GM23248 (cell line): ENCODE measurements around the gene U2AF1. TPM values are rescaled to one million over a fixed set of nuclear protein-coding genes. Genes with fewer than 3 reads are reported as not detected.
"Not testable (repeated sequence)": the region's sequence is repeated elsewhere in the genome, so short reads cannot be mapped to it uniquely, and the experiment has no call there.

Source experiments
- DNase-seq: peaks from one replicate; pipeline ENCODE4 v3.0.0-alpha.2; 2015
- H2AFZ ChIP-seq: fragments of 200-600 bp; sonication (generic); 2 replicates; pipeline ENCODE4 v1.6.1; 2016; ENCODE audit warnings: antibody characterized with exemption
- H3F3A ChIP-seq: fragments of 200-600 bp; sonication (generic); 2 replicates; pipeline ENCODE4 v1.6.1; 2016; ENCODE audit warnings: mild to moderate bottlenecking, antibody characterized with exemption, mixed run types; ENCODE audit not compliant: insufficient read depth
- H3K27ac ChIP-seq: fragments of 200-600 bp; sonication (generic); 2 replicates; pipeline ENCODE4 v1.5.1; 2016; ENCODE audit warnings: mild to moderate bottlenecking
- H3K27me3 ChIP-seq: fragments of 200-600 bp; sonication (generic); replicated peaks from 2 replicates; pipeline ENCODE4 v1.6.1; 2016; ENCODE audit warnings: mild to moderate bottlenecking; ENCODE audit not compliant: insufficient read depth
- H3K36me3 ChIP-seq: fragments of 200-600 bp; sonication (generic); 2 replicates; pipeline ENCODE4 v1.6.1; 2016; ENCODE audit warnings: low read depth, mild to moderate bottlenecking
- H3K4me1 ChIP-seq: fragments of 200-600 bp; sonication (generic); 2 replicates; pipeline ENCODE4 v1.6.1; 2016; ENCODE audit warnings: mild to moderate bottlenecking; ENCODE audit not compliant: insufficient read depth
- H3K4me2 ChIP-seq: fragments of 200-600 bp; sonication (generic); one replicate; pipeline ENCODE4 v1.6.1; 2016; ENCODE audit warnings: mild to moderate bottlenecking; ENCODE audit not compliant: unreplicated experiment
- H3K4me3 ChIP-seq: fragments of 200-600 bp; sonication (generic); 2 replicates; pipeline ENCODE4 v1.5.1; 2016; ENCODE audit warnings: mild to moderate bottlenecking
- H3K79me2 ChIP-seq: fragments of 200-600 bp; sonication (generic); 2 replicates; pipeline ENCODE4 v1.6.1; 2016; ENCODE audit warnings: mild to moderate bottlenecking; ENCODE audit not compliant: insufficient read depth
- H3K9ac ChIP-seq: fragments of 200-600 bp; sonication (generic); 2 replicates; pipeline ENCODE4 v1.6.1; 2016; ENCODE audit warnings: mild to moderate bottlenecking
- H3K9me2 ChIP-seq: fragments of 200-600 bp; sonication (generic); 2 replicates; pipeline ENCODE4 v1.6.1; 2016; ENCODE audit warnings: mixed run types, mild to moderate bottlenecking, moderate library complexity; ENCODE audit not compliant: insufficient read depth
- H3K9me3 ChIP-seq: fragments of 200-600 bp; sonication (generic); one replicate; pipeline ENCODE4 v1.6.1; 2017; ENCODE audit warnings: low read depth
- H4K20me1 ChIP-seq: fragments of 200-600 bp; sonication (generic); 2 replicates; pipeline ENCODE4 v1.6.0; 2016; ENCODE audit not compliant: insufficient read depth
- WGBS, 2 experiments: methylation state at CpG; one replicate each; pipeline ENCODE4 v1.1.6; 2015 to 2017; ENCODE audit warnings: low lambda C conversion rate in 2 of 2, low coverage in 1 of 2; ENCODE audit errors: missing lambda C conversion rate in 2 of 2; 5-methylcytosine and 5-hydroxymethylcytosine counted together
- in situ Hi-C: fragments of 300-500 bp; cut with MboI; formaldehyde crosslinking; loops from 2 replicates; pipeline ENCODE4 v1.15.0; 2020
- polyA plus RNA-seq: library from polyadenylated mRNA; unstranded; fragments of >200 nt; fragmentation: Nextera tagmentation; extraction: Ambion mirVana; gene quantifications from 2 replicates; pipeline ENCODE4 v1.2.1, GENCODE V29; 2016
- total RNA-seq: library from RNA; depleted of rRNA; stranded (reverse); fragments of >200 nt; shearing (Covaris generic); gene quantifications from 2 replicates; pipeline ENCODE4 v1.2.3, GENCODE V29; 2014

U2AF1 gene
- total and polyA plus RNA-seq, 2 experiments from 2014 or later: 12.3 to 90.5 TPM

GRCh38 chr21:43066690-43067089 lies 40.7 kb downstream of the U2AF1 start:
- H3K9ac ChIP-seq, H3K9me3 ChIP-seq, H2AFZ ChIP-seq, H3K79me2 ChIP-seq, H3K4me2 ChIP-seq, H3K4me3 ChIP-seq, H3K4me1 ChIP-seq, H3K27ac ChIP-seq, H3K27me3 ChIP-seq, H4K20me1 ChIP-seq, in situ Hi-C loops, H3K36me3 ChIP-seq, H3F3A ChIP-seq, H3K9me2 ChIP-seq, DNase-seq: not testable (repeated sequence)
- WGBS, 2 experiments: 96 to 98% methylated on average over 8 of the region's 12 CpGs

DNA sequence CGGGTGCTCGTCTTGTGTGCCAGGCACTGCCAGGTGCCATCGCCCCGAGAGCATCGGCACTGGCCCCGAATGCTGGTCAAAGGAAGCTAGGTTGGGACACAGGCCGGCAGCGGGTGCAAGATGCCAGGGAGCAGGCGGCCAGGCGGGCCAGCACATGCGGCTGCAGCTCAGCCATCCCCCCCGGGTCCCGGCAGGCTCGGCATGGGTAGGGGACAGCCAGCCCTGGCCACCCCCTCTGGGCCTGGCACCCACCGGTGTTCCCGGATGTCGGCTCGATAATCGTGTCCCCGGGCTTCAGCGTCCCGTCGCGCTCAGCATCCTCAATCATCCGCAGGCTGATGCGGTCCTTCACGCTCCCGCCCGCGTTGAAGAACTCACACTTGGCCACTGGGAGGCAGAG lies 41.4 kb downstream of the U2AF1 start:
- H3K27ac ChIP-seq, H4K20me1 ChIP-seq, H3K4me3 ChIP-seq, H3F3A ChIP-seq, H3K27me3 ChIP-seq, H3K4me1 ChIP-seq, DNase-seq, H3K79me2 ChIP-seq, H3K9me3 ChIP-seq, H3K9me2 ChIP-seq, in situ Hi-C loops, H3K4me2 ChIP-seq, H3K36me3 ChIP-seq, H3K9ac ChIP-seq, H2AFZ ChIP-seq: not testable (repeated sequence)
- 88 to 92% methylated on average over 11 to 12 of the region's 30 CpGs for WGBS, 2 experiments

DNA sequence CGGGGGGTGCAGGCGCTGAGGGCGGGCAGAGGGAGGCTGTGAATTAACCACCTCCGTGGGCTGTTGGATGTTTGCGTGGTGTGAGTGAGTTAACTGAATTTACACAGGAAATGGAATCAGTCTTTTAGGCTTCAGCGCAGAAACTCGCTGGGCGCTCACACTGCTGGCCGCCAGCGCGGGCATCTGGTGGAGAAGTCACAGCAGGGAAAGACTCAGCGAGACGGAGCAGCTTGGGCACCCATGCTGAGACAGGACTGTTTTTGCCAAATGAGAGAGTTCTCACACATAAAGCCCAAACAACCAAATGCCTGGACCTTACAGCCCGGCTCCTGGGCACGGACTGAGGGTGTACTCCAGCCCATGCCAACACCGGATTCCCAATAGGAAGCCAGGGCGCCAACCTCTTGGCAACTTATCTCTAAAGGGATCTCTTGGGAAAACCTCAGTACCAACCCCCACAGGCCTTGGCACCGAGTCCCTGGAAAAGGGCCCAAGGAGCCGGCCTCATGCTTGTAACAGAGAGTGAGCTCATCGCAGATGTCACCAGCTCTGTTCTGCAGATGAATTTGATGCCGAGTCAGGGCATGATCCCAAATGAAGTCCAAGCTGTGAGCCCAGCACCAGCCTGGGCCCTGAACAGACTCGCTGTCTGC lies 43.0 kb downstream of the U2AF1 start:
- H3F3A ChIP-seq, H3K4me1 ChIP-seq, H3K4me3 ChIP-seq, H3K36me3 ChIP-seq, H3K9me3 ChIP-seq, H3K9me2 ChIP-seq, H3K79me2 ChIP-seq, DNase-seq, H3K4me2 ChIP-seq, H4K20me1 ChIP-seq, H3K27me3 ChIP-seq, H3K27ac ChIP-seq, in situ Hi-C loops, H3K9ac ChIP-seq, H2AFZ ChIP-seq: not testable (repeated sequence)
- no CpG with 5 or more reads among the region's 22 CpGs for WGBS, 2 experiments

GRCh38 chr21:43062955-43063664 lies 44.3 kb downstream of the U2AF1 start:
- WGBS, 2 experiments: 62 to 79% methylated on average over 2 of the region's 28 CpGs
- in situ Hi-C loops, H3F3A ChIP-seq: not testable (repeated sequence)

DNA sequence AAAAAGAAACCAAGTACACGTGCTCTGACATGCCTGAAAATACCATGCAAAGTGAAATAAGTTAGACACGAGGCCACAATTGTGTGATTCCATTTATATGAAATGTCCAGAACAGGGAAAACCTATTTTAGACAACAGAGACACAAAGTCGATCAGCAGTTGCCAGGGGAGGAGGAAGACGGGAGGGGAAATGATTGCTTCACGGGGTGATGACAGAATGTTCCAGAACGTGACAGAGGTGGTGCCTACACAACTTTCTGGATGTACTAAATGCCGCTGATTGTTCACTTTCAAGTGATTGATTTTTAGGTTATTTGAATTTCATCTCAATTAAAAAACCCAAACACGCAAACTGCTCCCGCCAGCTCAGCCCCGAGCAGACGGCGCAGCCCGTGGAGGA lies 54.3 kb downstream of the U2AF1 start:
- H2AFZ ChIP-seq, DNase-seq, H3K9me3 ChIP-seq, H3K79me2 ChIP-seq, in situ Hi-C loops, H3K4me3 ChIP-seq, H3F3A ChIP-seq, H3K27ac ChIP-seq, H3K9me2 ChIP-seq, H3K36me3 ChIP-seq, H3K27me3 ChIP-seq, H3K4me1 ChIP-seq, H3K9ac ChIP-seq, H3K4me2 ChIP-seq, H4K20me1 ChIP-seq: not testable (repeated sequence)
- no CpG with 5 or more reads among the region's 13 CpGs for WGBS, 2 experiments

More at GRCh38 chr21:43062955-43063664, 44.3 kb downstream of the U2AF1 start:
- not testable (repeated sequence) for H3K9me2 ChIP-seq, H2AFZ ChIP-seq, H3K36me3 ChIP-seq, H3K9me3 ChIP-seq, H3K27me3 ChIP-seq, H3K9ac ChIP-seq, H4K20me1 ChIP-seq, H3K4me2 ChIP-seq, H3K27ac ChIP-seq, DNase-seq, H3K4me1 ChIP-seq, H3K79me2 ChIP-seq, H3K4me3 ChIP-seq

GRCh38 chr21:43045876-43046821 lies 61.2 kb downstream of the U2AF1 start:
- H3K27ac ChIP-seq, H3K9ac ChIP-seq, H3K4me2 ChIP-seq, H3K9me3 ChIP-seq, H3F3A ChIP-seq, H2AFZ ChIP-seq, H3K36me3 ChIP-seq, in situ Hi-C loops, H4K20me1 ChIP-seq, H3K4me3 ChIP-seq, H3K9me2 ChIP-seq, H3K27me3 ChIP-seq, H3K4me1 ChIP-seq, H3K79me2 ChIP-seq: not testable (repeated sequence)
- 21 to 23% methylated on average over 15 to 19 of the region's 21 CpGs for WGBS, 2 experiments
- DNase-seq: peak; percentile 8

DNA sequence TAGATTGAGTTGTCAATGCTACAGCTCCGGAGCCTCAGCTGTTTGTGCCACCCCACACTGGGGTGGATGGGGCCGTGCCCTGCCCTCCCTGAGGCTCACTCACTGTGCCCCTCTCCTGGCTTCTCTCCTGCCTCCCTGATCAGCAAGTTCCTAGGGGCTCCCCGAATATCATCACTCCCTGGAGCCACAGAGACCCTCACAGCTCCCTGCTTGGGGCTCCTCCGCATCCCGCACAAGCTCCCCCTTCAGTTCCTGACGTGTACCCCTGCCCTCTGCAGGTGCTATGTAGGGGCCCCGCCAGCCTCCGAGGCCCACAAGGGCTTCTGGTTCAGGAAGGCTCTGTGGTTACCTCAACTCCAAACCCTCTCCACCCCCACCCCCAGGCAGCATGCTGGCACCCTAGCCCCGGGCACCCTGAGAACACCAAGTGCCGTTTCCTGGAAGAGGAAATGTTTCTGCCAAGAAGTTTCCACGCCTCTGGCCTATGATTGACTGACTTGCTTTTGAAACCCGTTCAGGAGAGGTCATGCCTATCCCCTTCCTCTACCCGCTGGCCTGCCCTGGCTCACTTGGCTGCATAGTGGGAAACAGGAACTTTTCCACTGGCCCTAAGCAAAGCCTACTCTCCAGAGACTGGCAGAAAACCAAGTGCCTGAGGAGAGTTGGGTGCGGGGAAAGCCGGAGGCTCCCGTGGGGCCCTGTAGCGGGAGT lies 62.0 kb downstream of the U2AF1 start:
- H3K27me3 ChIP-seq, H3F3A ChIP-seq, H3K4me1 ChIP-seq, H3K4me3 ChIP-seq, H3K36me3 ChIP-seq, H3K9me3 ChIP-seq, H3K9me2 ChIP-seq, DNase-seq, H3K4me2 ChIP-seq, in situ Hi-C loops, H3K27ac ChIP-seq, H4K20me1 ChIP-seq, H3K9ac ChIP-seq, H3K79me2 ChIP-seq, H2AFZ ChIP-seq: not testable (repeated sequence)
- WGBS, 2 experiments: 76 to 80% methylated on average over 7 to 8 of the region's 17 CpGs
